HG03159 (cell line): ENCODE data around the gene TBC1D32.
"Not testable (repeated sequence)": the region's sequence is repeated elsewhere in the genome, so short reads cannot be mapped to it uniquely, and the experiment has no call there.

Source experiments
- ATAC-seq: cut with Tn5 transposase; IDR thresholded peaks from one replicate; pipeline ENCODE4 v1.9.1; 2021; ENCODE audit warnings: mild to moderate bottlenecking, moderate library complexity; ENCODE audit not compliant: unreplicated experiment

Gene TBC1D32

DNA sequence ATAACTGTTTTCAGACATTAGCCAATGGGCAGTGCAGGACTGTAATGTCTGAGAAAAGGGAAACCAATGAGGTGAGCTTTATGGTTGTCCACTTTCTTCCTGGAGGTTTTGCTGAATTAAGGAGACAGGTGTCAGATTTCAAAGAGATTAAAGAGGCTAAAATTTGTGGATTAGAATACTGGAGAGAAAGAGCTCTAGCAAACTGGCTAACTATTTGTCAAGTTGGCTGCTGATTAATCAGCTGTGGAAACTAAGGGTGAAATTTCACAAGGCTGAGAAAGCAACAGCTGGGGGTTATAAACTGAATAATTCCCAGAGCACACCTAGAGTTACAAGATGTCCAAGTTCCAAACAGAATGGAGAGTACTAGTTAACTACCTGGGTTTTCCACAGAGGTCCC is 198.9 kb downstream of the TBC1D32 start:
- no peak for ATAC-seq

DNA sequence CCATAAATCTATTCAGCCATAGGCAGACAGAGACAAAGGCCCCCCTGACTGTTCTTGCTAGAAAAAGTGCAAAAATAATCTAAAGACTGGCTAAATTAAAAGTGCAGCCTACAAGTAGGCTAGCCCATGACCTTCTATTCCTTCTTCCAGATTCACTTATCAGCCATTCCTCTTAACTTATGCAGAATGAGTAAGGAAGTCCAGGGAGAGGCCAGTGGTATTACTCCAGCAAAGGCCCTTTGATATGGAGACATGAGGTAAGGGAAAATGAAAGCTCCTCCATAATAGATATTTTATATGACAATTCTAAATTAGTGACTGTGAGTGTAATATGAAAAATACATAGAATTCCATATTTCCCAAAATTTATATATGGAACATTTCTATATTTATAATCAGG is 199.4 kb downstream of the TBC1D32 start:
- ATAC-seq, result no peak

DNA sequence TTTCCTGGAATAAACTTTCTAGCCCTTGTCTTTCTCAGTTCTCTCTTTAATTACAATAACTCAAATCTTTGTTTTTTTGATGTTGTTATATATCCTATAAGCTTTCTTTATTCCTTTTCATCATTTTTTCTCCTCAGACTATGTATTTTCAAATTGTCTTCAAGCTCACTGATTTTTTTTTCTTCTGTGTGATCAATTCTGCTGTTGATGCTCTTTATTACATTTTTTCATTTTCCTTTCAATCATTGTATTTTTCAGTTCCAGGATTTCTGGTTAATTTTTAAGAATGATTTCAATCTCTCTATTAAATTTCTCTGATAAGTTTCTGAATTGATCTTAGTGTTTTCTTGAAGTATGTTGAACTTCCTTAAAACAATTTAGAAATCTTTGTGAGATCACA is 209.7 kb downstream of the TBC1D32 start:
- no peak for ATAC-seq

DNA sequence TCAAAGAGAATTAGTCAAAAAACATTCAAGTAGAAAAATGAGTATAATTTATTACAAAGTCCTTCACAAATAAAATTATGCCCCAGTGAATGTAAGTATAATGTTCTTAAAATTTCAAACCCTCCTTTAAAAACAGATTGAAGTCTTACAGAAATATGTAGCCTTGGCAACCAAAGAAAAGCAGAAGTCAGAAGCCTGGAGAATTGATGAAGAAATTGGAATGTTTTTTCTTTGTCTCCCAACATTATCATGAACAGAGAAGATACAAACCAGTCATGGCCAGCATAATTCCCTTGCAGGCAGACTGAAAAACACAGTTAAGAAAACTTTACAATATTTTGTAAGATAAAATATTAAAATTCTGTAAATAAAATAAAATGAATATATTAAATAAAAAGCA is 221.9 kb downstream of the TBC1D32 start:
- no peak for ATAC-seq

DNA sequence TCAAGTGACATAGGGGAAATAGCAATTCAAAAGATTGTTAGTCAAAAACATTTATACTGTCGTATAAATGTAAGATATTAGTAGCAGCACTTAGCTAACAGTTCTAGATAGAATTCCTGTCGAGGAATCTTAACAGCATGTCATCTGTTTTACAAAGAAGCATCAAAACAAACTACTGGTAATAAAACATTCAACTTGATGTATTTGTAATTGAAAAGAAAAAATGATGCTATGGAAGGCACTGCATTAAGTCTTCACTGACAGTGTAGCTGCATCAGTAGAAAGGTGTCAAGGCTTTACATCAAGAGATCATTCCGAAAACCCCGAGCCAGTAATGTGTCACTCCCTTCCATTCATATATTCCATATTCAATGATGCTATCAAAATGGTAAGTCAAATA is 223.5 kb downstream of the TBC1D32 start:
- no peak for ATAC-seq

DNA sequence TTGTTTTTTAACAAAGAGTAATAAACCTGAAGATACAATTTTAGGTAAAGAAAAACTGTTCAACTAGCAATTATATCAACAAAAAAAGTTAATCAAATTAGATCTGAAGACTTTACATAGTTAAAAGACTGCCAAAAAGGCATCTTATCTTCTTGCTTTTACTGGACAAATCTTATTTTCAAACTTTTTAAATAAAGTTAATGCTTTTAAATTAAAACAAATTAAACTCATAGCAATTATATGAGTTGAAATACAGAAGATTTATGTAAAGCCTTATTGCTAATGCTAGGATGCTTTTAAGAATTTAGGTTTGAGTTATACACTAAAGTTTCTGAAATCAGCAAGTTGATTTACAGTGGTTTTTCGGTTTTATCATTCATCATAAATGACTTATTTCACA is 227.3 kb downstream of the TBC1D32 start:
- no peak for ATAC-seq

DNA sequence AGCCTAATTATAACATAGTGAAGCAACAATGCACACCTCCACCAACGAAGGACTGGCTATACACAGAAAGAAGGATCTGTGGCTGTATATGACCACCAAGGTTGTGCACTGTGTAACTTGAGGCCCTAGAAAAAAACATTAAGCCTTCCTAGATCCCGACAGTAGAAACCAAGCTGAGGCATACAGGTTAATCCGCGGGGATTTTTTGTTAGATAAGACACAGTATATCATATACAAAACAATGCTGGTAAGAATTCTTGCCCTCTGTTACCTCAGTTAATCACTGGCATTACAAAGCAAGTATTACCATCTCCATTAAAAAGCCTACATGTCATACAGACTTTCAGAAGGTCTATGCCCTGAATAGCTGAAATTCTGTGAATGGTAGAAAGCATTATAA is 228.8 kb downstream of the TBC1D32 start:
- ATAC-seq, result no peak

DNA sequence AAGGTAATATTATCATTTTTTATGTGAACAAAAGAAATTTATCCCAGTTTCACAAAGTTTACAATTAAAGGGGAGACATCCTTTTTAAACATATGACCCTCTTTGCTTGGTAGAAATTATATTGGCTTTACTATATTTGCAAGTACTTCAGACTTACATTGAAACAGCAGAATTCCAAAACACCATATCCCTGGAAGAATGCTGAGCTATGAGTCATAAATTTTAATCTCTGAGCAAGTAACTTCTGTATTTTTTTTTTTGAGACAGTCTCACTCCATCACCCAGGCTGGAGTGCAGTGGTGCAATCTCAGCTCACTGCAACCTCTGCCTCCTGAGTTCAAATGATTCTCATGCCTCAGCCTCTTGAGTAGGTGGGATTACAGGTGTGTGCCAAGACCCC is 240.4 kb downstream of the TBC1D32 start:
- no peak for ATAC-seq

DNA sequence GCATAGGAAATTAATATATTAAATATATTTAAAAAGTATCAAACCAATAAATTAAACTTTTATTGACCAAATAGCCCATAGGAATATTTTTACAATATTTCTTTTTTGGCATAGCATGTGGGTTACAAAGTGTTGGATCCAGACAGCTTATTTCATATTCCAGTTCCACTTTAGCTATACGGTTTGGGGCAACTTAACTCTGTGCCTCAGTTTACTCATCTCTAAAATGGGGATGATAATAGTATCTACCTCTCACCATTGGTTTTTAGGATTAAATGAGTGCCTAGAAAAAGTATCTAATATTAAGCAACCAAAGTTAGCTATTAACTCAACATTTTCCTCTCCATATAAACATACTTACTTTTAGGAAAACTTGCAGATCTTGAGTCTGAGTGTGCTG is 243.8 kb downstream of the TBC1D32 start:
- ATAC-seq, result no peak

DNA sequence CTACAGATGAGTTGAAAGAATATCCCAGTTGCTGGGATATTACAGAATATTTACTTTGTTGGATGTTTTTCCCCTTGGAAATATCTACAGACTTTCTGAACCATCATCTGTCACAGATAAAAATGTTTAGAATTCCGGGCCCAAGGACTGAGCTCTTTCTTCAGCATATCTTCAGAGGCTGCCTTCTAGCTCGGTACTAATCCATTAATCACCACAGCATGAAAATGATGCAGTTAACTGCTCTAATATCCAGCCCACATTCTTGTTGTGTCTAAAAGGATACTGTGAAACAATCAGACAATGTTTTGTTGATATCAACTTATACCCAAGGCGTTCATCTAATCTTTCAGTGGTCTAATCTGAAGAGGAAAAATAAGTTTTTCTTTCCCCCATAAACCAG is 247.4 kb downstream of the TBC1D32 start:
- ATAC-seq, result no peak

DNA sequence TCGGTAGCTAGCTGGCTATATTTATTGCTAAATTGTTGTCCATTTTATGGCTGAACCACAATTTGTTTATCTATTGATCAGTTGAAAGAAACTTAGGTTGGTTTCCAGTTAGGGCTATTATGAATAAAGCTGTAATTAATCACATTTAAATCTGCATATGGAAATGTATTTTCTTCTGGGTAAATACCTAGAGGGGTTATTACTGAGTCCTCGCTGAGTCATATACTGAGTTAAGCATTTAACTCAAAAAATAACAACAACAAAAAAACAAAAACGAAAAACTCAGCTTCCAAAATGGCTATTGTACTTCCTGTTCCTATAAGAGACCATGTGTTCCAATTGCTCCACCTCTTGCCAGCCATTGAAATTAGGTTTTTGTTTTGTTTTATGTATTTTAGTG is 258.2 kb downstream of the TBC1D32 start:
- ATAC-seq, result no peak

DNA sequence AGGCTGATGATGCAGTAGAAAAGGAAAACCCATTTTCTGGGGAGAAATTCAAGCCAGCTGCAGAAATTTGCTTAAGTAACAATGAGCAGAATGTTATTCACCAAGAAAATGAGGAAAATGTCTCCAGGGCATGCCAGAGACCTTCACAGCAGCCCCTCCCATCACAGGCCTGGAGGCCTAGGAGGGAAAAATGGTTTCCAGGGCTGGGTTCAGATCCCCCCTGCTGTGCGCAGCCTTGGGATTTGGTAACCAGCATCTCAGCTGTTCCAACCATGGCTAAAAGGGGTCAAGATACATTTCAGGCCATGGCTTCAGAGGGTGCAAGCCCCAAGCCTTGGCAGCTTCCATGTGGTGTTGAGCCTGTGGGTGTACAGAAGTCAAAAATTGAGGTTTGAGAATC is 265.5 kb downstream of the TBC1D32 start:
- not testable (repeated sequence) for ATAC-seq

DNA sequence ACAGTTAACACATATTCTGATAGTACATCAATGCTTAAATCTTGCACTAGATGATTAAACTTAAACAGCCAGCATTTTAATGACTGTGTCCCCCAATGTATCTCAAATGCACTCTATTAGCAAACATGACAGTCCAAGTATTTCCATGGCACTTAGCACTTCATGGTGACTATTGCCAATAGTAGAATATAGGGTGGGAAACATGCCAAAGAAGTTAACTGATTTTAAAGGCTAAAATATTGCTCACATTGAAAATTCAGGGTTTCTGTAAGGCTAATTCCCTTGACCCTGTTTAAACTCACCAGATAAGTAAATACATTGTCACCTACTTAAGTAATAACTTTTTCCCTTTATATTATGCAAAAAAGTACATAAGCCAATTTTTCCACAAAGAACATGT is 266.9 kb downstream of the TBC1D32 start:
- ATAC-seq, result no peak

DNA sequence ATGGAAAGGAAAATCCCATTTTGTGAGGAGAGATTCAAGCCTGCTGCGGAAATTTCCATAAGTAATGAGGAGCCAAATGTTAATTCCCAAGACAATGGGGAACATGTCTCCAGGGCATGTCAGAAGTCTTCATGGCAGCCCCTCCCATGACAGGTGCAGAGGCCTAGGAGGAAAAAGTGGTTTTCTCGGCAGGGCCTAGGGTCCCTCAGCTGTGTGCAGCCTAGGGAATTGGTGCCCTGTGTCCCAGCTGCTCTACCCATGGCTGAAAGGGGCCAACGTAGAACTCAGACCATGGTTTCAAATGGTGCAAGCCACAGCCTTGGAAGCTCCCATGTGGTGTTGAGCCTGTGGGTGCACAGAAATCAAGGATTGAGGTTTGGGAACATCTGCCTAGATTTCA is 269.9 kb downstream of the TBC1D32 start:
- ATAC-seq, result no peak

DNA sequence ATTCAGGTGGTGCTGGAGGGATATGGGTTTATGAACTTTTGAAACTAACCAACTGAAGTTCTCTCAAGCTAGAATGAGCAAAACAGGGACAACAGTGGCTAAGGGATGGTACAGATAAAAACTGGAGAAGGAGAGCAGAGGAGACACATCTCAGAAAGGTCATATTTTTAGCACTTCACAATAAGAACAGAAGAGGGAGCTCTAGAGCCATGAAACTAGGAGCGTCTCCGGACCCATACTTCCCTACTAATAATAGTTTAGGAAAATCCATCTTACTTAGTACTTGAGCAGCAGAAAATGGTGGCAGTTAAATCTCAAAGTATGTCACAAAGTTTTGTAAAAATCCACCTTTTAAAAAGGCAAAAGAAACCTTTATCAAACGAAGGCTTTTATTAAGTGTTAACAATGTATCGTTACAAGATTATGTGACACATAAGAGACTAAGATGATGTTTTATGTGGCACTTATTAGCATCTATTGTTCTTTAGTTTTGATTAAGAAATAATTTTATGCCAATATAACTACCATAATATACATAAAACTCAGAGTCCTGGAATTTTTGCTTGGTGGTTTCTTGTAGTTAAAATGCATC is 278.6 kb downstream of the TBC1D32 start:
- ATAC-seq, result peak; percentile 83

DNA sequence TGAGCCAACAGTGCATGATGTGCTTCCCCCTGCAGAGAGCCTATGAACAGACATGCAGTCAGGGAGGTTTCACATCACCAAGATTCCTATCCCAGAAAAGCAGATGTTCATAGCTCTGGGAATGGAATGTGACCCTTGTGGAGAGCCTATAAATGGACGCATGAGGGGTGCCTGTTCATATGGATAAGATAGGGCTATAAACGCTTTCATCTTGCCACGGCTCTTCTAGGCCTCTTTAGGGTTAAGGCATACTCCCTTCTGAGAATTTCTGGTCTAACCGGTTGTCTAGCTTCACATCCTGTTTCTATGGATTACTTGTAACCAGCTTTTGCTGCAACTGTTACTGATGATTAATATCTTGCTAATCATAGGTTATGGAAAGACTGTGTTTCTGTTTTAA is 285.7 kb downstream of the TBC1D32 start:
- ATAC-seq, result not testable (repeated sequence)

DNA sequence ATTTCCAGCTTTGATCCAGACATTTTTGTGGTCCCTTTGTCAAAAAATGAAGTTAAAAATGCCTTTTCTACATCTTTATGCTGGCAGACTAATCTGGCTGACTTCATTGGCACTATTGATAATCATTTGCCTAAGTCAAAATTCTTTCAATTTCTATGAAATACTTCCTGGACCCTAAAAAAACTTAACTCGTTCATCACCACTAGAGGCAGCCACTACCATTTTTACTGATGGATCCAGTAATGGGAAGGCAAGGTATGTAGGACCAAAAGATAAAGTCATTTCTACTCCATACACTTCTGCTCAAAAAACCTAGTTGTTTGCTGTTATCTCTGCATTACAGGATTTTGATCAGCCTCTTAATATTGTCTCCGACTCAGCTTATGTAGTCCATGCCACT is 289.4 kb downstream of the TBC1D32 start:
- not testable (repeated sequence) for ATAC-seq

DNA sequence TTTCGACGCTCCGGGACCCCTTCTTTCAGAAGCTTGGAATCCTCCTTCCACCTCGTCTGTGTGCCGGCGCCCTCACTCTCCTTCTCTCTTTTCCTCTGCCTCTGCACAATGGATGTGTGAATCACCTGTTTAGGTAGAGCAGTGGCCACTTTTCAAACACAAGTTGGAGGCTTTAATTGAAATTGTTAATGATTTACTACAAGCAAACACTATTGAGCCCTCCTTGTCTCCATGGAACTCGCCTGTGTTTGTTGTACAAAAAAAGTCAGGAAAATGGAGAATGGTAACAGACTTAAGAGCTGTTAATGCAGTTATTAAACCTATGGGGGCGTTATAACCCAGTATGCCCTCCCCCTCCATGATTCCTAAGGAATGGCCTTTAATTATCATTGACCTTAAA is 290.6 kb downstream of the TBC1D32 start:
- ATAC-seq, result not testable (repeated sequence)

DNA sequence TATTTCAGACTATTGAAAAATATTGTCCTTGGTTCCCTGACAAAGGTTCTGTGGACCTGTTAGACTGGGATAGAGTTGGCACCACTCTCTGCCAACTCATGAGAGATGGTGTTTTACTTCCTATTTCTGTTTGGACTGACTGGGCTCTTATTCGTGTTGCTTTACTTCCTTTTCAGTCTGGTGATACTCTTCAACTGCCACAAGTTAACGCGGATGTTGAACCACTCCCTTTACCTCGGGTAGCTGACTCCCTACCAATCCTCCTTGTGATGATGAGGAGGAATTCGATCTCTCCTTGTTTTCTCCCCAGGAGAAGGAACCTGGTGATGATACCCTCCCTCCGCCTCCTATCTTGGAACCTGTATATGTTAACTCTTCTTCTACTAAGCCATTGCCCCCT is 291.1 kb downstream of the TBC1D32 start:
- ATAC-seq, result not testable (repeated sequence)

DNA sequence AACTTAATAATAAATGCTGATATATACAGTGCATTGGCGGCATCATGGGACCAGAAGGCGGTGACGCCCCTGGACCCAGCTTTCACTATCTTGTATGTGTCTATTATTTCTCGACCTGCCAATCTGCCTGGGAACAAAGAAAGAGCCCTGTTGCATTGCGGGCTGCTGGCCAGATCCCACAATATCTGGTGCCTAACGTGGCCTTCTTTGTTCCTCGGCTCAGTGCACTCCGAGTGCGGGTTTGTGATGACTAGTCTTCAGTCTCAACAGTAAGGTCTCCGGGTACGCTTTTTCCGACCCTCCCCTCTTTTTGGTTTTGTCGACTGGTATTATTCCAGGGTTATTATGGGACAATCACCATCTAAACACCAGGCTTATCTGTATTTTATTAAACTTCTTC is 291.5 kb downstream of the TBC1D32 start:
- no peak for ATAC-seq

DNA sequence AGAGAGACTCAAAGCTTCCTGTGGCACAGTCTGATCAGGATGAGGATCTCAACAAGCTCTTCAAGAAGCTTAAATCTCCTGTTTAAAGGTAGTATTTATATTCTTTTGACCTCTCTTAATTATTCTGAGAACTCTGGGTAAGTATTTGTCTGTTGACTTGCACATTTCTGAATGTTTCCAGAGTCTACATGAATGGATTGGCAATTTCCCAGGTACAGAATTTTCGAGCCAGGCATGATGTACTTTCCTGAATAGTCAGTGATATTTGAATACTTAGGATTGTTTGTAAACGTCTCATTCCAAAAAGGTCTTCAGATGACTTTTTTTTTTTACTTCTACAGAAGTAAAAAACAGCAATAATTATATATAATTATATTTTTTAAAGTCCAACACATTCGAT is 293.4 kb downstream of the TBC1D32 start:
- no peak for ATAC-seq

DNA sequence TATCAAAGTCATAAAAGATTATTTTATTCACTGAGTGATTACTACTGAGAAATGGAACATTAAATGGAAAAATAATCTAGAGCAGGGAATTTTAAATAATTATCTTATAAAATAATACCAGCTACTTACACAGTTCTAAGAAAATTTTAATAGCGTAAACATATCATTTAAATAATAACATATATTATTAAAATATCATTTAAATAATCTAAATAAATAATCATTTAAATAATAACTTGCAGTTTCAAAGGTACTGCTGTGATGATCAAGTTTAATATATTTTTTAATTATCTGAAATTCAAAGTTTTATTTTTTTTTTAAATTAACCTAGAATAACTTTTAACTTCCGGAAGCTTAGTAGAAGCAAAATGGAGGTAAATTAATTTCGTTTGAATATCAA is 301.2 kb downstream of the TBC1D32 start:
- ATAC-seq, result no peak

DNA sequence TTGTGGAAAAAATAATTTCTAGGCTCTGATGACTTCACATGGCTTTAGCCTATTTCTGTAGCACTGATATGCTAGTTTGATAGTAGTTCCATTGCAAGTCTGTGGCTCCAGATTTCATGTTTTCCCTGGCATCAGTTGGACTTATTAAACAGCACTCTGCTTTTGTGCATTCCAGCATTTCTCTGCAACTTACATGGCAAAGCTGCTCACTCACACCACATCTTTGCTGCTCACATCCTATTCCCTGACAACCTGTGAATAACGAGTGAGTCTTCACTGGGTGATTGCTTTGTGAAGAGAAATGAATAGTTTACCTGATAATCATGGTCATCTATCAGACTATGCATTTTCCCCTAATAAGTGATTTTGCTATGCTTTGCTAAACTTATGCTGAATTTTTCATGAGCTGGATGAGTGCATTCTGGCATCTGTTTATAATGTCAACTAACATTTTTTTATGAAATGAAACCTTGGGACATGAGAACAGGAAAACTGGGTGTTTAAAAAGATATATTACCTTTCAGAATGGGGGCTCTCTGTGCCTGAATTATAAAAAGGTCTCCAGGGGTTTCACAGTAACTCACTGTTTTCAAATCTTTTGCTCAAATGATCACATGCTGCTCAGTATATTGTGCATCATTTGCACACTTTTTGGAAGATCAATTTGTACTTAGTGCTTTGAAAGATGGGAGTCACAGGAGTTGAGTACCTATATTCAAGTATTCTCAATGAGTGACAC is 301.8 kb downstream of the TBC1D32 start:
- no peak for ATAC-seq
